ENCODE data around the gene ZCCHC7. TPM values are rescaled to one million over a fixed set of nuclear protein-coding genes. Genes with fewer than 3 reads are reported as not detected.

ZCCHC7 gene
- total RNA-seq, 4 donors from 2014 or later, result 12.4 to 56.9 (median 17.7) TPM

DNA sequence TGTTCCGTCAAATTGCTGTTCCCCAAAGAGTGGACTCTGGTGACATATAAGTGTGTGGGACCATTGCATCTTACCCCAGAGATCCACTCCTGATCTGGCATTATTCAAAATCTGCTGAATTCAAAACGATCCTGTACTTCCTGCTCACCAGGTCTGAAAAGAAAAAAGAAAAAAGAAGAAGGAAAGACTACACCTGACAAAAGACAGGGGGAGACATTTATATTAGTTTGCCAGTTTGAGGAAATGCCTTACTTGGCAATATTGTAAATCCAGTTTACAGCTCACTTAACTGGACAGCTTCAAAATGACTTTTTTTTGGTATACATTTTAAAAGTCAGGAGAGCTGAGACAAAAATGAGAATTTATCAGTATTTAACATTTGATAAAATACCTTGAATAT, 287.1 kb downstream of the ZCCHC7 start:
- TF ChIP-seq POLR2A (IDR thresholded peaks at IDR 0.05), result no peak
- peak in 4 of 6 experiments; percentile 9 to 22 (median 16) for TF ChIP-seq CTCF (IDR thresholded peaks at IDR 0.05)

More for the DNA sequence above, 287.1 kb downstream of the ZCCHC7 start:
- Histone ChIP-seq H3K27ac (no peak overlapping the region), H3K27me3 (no peaks in the 10 kb centered on the region), H3K4me3 (no peak overlapping the region), H3K4me1 (peaks cover 0 to 15% (median 0%) of the 10 kb centered on the region in 4 donors), H3K9me3 (no peaks in the 10 kb centered on the region), H3K36me3 (no peaks in the 10 kb centered on the region)
- DNase-seq, result no peak

Small RNA genes lying within 50 kb of the gene (small RNA-seq; reads per million reads assigned to genes)
- 0 reads per million in 2 donors for gene AL512604.1
- 0 reads per million in 2 donors for gene RF00019
- gene RNU6-677P, result 0 reads per million in 2 donors

Other genes with a start within 250 kb of the ZCCHC7 start
- 10 to 100 TPM in 1 of 4 donors, 1 to 10 TPM in 1, under 1 TPM in 1, not detected in 1; 0.95 to 61.9 (median 3.6) TPM for gene PAX5, start 86.3 kb upstream of the ZCCHC7 start, total RNA-seq